A549 (cell line): ENCODE data around the gene UBAP1. TPM values are rescaled to one million over a fixed set of nuclear protein-coding genes. Genes with fewer than 3 reads are reported as not detected.

Source experiments
- ATAC-seq, 2 experiments: fragments of 200-7000 bp in 1 of 2; fragments of >200 bp in 1 of 2; cut with Nextera tagmentation in 1 of 2; cut with Tn5 transposase in 1 of 2; 3 replicates each; pipeline versions ENCODE4 v1.8.0 to v1.9.1; 2018 to 2020; ENCODE audit warnings: mild to moderate bottlenecking in 1 of 2, moderate library complexity in 1 of 2
- CTCF ChIA-PET: fragments of 300-600 bp; sonication (Branson Sonifier 250); formaldehyde crosslinking; extraction: SDS; loops from one replicate; lab custom pipeline; 2021; ENCODE audit warnings: antibody characterized with exemption, inconsistent platforms; lab: Yijun Ruan, JAX
- POLR2A ChIA-PET: fragments of 350-600 bp; formaldehyde crosslinking; extraction: SDS; loops from one replicate; lab custom pipeline; 2021; ENCODE audit warnings: antibody characterized with exemption, inconsistent platforms; lab: Yijun Ruan, JAX
- DNase-seq, 2 experiments: peaks; one replicate each; pipeline versions ENCODE4 v3.0.0 to v3.0.0-alpha.2; 2011 to 2016; ENCODE audit warnings: low read depth in 1 of 2, low spot score in 1 of 2
- FAIRE-seq: peaks from 2 replicates; lab custom pipeline; 2011; peaks lifted over from hg19 to GRCh38; lab: Jason Lieb, UNC
- H3K27ac ChIP-seq, 2 experiments: fragments of >200 bp; sonication (Bioruptor Twin); formaldehyde crosslinking; 3 replicates each; pipeline ENCODE4 v1.5.1; 2016 to 2017
- H3K4me1 ChIP-seq: fragments of >200 bp; sonication (Bioruptor Twin); formaldehyde crosslinking; 3 replicates; pipeline ENCODE4 v1.6.1; 2016
- H3K4me2 ChIP-seq: fragments of >200 bp; sonication (Bioruptor Twin); formaldehyde crosslinking; 3 replicates; pipeline ENCODE4 v1.6.1; 2016
- H3K4me3 ChIP-seq: fragments of >200 bp; sonication (Bioruptor Twin); formaldehyde crosslinking; 3 replicates; pipeline ENCODE4 v1.5.1; 2016
- H3K9me3 ChIP-seq: fragments of >200 bp; sonication (Bioruptor Twin); formaldehyde crosslinking; 3 replicates; pipeline ENCODE4 v1.6.1; 2016
- CBX2 ChIP-seq: fragments of 200-600 bp; sonication (generic); IDR thresholded peaks from 2 replicates; pipeline ENCODE4 v1.6.1; 2016; ENCODE audit warnings: low read depth, mild to moderate bottlenecking, borderline replicate concordance
- EHF ChIP-seq: fragments of 250-450 bp; sonication (Bioruptor Pico); IDR thresholded peaks from 2 replicates; pipeline ENCODE4 v1.5.0; 2020; ENCODE audit warnings: mild to moderate bottlenecking
- EHMT2 ChIP-seq: fragments of 200-600 bp; sonication (generic); IDR thresholded peaks from 2 replicates; pipeline ENCODE4 v1.6.1; 2016; ENCODE audit warnings: antibody characterized with exemption, low read depth, mild to moderate bottlenecking, moderate library complexity
- EP300 ChIP-seq, 2 experiments: fragments of >200 bp; sonication (Bioruptor Twin); formaldehyde crosslinking; IDR thresholded peaks; 2 replicates in 1 of 2; 3 replicates in 1 of 2; pipeline ENCODE4 v1.6.1; 2016 to 2017
- FOSB ChIP-seq: fragments of 250-450 bp; sonication (Bioruptor Pico); IDR thresholded peaks from 2 replicates; pipeline ENCODE4 v1.5.0; 2020; ENCODE audit warnings: mild to moderate bottlenecking, moderate library complexity
- GATA3 ChIP-seq: IDR thresholded peaks from 2 replicates; pipeline ENCODE4 v1.6.1; 2012; ENCODE audit warnings: borderline replicate concordance
- HDAC2 ChIP-seq: fragments of 200-600 bp; sonication (generic); IDR thresholded peaks from 2 replicates; pipeline ENCODE4 v1.6.1; 2016
- HOXA7 ChIP-seq: fragments of 250-450 bp; sonication (Bioruptor Pico); IDR thresholded peaks from 2 replicates; pipeline ENCODE4 v1.5.0; 2020; ENCODE audit warnings: mild to moderate bottlenecking, moderate library complexity
- HOXB13 ChIP-seq: fragments of 250-450 bp; sonication (Bioruptor Pico); IDR thresholded peaks from 2 replicates; pipeline ENCODE4 v1.5.0; 2020; ENCODE audit warnings: low read depth, mild to moderate bottlenecking, moderate library complexity
- JUN ChIP-seq, 2 experiments: fragments of >200 bp; sonication (Bioruptor Twin); formaldehyde crosslinking; IDR thresholded peaks; 2 replicates in 1 of 2; 3 replicates in 1 of 2; pipeline ENCODE4 v1.6.1; 2016 to 2017
- JUNB ChIP-seq: fragments of >200 bp; sonication (Bioruptor Twin); formaldehyde crosslinking; IDR thresholded peaks from 2 replicates; pipeline ENCODE4 v1.6.1; 2016
- MAZ ChIP-seq: fragments of 150-350 bp; IDR thresholded peaks from 2 replicates; pipeline ENCODE4 v1.6.1; 2014; ENCODE audit warnings: antibody characterized with exemption, low read depth, low read length, borderline replicate concordance
- PHF8 ChIP-seq: fragments of 200-600 bp; sonication (generic); IDR thresholded peaks from 2 replicates; pipeline ENCODE4 v1.6.1; 2016; ENCODE audit warnings: low read depth, mild to moderate bottlenecking, antibody characterized with exemption, moderate library complexity, borderline replicate concordance
- RAD21 ChIP-seq, 2 experiments: fragments of >200 bp in 1 of 2; sonication (Bioruptor Twin) in 1 of 2; formaldehyde crosslinking in 1 of 2; IDR thresholded peaks in 1 of 2; conservative IDR thresholded peaks in 1 of 2; 2 replicates in 1 of 2; 3 replicates in 1 of 2; pipeline ENCODE4 v1.6.1; 2012 to 2018; ENCODE audit warnings: inconsistent platforms in 1 of 2
- RCOR1 ChIP-seq: fragments of 150-350 bp; IDR thresholded peaks from 2 replicates; pipeline ENCODE4 v1.6.1; 2014; ENCODE audit warnings: antibody characterized with exemption, low read length, low read depth
- RFX5 ChIP-seq: fragments of 450-650 bp; IDR thresholded peaks from 2 replicates; pipeline ENCODE4 v1.7.1; 2014; ENCODE audit warnings: antibody characterized with exemption, mild to moderate bottlenecking, moderate library complexity
- SMC3 ChIP-seq: fragments of >200 bp; sonication (Bioruptor Twin); formaldehyde crosslinking; IDR thresholded peaks from 3 replicates; pipeline ENCODE4 v1.6.1; 2018; ENCODE audit warnings: inconsistent platforms
- SREBF2 ChIP-seq: fragments of 450-650 bp; IDR thresholded peaks from 2 replicates; pipeline ENCODE4 v1.6.1; 2014; ENCODE audit warnings: mild to moderate bottlenecking, moderate library complexity
- ZSCAN20 ChIP-seq: fragments of 250-450 bp; sonication (Bioruptor Pico); IDR thresholded peaks from 2 replicates; pipeline ENCODE4 v1.8.0; 2022; ENCODE audit warnings: mild to moderate bottlenecking, moderate library complexity
- WGBS: methylation state at CpG from one replicate; pipeline ENCODE4 v1.1.6; 2017; ENCODE audit errors: missing lambda C conversion rate; 5-methylcytosine and 5-hydroxymethylcytosine counted together
- polyA plus RNA-seq, 4 experiments: library from polyadenylated mRNA; depleted of rRNA in 3 of 4; stranded (reverse); fragments of >200 nt; fragmentation: RNase III in 1 of 4; extraction: RNeasy Plus Mini Kit Qiagen cat#74134 plus additional on column Dnase treatment in 1 of 4; gene quantifications; 2 replicates in 3 of 4; 3 replicates in 1 of 4; pipeline ENCODE4 v1.2.3, GENCODE V29; 2011 to 2017
- TF ChIP-seq, protein P1 (sequence below): fragments of 200-600 bp; sonication (generic); IDR thresholded peaks from 2 replicates; pipeline ENCODE4 v1.6.1; 2016; ENCODE audit warnings: antibody characterized with exemption, mild to moderate bottlenecking, moderate library complexity
- TF ChIP-seq, protein P2 (sequence below): fragments of 250-450 bp; sonication (Bioruptor Pico); IDR thresholded peaks from 2 replicates; pipeline ENCODE4 v1.5.0; 2020; ENCODE audit warnings: low read depth, mild to moderate bottlenecking, moderate library complexity
- TF ChIP-seq, protein P3 (sequence below): fragments of >200 bp; sonication (Bioruptor Twin); formaldehyde crosslinking; IDR thresholded peaks from 2 replicates; pipeline ENCODE4 v1.6.1; 2016
- TF ChIP-seq, protein P4 (sequence below): fragments of 150-350 bp; IDR thresholded peaks from 2 replicates; pipeline ENCODE4 v1.6.1; 2014; ENCODE audit warnings: low read depth, mild to moderate bottlenecking, low read length
- TF ChIP-seq, protein P5 (sequence below): fragments of >200 bp; sonication (Bioruptor Twin); formaldehyde crosslinking; IDR thresholded peaks from 3 replicates; pipeline ENCODE4 v1.5.1; 2016

Gene UBAP1
- polyA plus RNA-seq, 2 of the 4 experiments (the other 2 are of a cell fraction): 38.5 to 73.1 TPM

DNA sequence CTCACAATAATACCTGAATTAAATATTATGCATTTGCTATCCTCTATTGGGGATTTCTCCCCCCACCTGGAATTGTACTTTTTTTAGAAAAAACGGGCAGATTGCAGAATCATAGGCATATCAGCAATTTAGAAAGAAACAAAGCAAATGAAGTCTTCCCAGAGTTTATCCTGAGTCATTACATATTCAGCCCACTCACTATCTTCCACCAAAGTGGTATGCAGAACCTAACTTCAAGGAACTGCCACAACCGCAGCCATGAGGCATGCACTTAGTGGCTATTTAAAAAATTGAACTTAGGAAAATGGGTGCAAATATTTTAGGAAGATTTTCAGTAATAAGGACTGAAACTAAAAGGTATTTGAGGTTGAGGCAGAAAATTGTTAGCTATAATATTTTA, 48.6 kb downstream of the UBAP1 start (continued):
- TF ChIP-seq, protein P1, sequence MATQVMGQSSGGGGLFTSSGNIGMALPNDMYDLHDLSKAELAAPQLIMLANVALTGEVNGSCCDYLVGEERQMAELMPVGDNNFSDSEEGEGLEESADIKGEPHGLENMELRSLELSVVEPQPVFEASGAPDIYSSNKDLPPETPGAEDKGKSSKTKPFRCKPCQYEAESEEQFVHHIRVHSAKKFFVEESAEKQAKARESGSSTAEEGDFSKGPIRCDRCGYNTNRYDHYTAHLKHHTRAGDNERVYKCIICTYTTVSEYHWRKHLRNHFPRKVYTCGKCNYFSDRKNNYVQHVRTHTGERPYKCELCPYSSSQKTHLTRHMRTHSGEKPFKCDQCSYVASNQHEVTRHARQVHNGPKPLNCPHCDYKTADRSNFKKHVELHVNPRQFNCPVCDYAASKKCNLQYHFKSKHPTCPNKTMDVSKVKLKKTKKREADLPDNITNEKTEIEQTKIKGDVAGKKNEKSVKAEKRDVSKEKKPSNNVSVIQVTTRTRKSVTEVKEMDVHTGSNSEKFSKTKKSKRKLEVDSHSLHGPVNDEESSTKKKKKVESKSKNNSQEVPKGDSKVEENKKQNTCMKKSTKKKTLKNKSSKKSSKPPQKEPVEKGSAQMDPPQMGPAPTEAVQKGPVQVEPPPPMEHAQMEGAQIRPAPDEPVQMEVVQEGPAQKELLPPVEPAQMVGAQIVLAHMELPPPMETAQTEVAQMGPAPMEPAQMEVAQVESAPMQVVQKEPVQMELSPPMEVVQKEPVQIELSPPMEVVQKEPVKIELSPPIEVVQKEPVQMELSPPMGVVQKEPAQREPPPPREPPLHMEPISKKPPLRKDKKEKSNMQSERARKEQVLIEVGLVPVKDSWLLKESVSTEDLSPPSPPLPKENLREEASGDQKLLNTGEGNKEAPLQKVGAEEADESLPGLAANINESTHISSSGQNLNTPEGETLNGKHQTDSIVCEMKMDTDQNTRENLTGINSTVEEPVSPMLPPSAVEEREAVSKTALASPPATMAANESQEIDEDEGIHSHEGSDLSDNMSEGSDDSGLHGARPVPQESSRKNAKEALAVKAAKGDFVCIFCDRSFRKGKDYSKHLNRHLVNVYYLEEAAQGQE: no peak
- TF ChIP-seq JUN (IDR thresholded peaks at IDR 0.05) (no peak), EHMT2 (no peak), RFX5 (no peak), CBX2 (no peak), MAZ (no peak), PHF8 (no peak), HDAC2 (no peak), EHF (no peak), RAD21 (conservative IDR thresholded peaks at IDR 0.05 in 1 of 2, IDR thresholded peaks at IDR 0.05 in 1 of 2) (no peak)
- TF ChIP-seq, protein P2, sequence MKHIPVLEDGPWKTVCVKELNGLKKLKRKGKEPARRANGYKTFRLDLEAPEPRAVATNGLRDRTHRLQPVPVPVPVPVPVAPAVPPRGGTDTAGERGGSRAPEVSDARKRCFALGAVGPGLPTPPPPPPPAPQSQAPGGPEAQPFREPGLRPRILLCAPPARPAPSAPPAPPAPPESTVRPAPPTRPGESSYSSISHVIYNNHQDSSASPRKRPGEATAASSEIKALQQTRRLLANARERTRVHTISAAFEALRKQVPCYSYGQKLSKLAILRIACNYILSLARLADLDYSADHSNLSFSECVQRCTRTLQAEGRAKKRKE (CRISPR knock-in tag): no peak
- TF ChIP-seq, protein P3, sequence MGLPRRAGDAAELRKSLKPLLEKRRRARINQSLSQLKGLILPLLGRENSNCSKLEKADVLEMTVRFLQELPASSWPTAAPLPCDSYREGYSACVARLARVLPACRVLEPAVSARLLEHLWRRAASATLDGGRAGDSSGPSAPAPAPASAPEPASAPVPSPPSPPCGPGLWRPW: no peak

DNA sequence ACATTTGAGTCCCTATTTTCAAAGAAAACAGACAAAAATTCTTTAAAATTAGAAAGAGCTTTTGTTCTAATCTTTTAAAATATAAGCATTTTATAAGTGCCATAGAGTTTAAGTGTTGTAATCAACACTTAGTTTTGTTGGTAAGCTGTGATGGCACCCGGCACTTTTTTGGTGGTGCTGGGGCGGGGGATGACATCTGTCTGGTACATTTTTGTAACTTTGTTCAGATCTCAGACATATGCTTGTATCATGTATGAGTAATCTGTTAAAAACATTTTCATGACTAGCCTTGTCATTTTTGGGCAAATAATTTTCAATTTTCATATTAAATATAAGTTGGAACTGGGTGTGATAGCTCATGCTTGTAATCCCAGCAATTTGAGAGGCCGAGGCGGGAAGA, 51.7 kb downstream of the UBAP1 start:
- POLR2A ChIA-PET: no interaction called here
- 94% methylated on average over 4 of the region's 4 CpGs for WGBS
- no peak overlapping the region for H3K4me3 ChIP-seq
- TF ChIP-seq, protein P4, sequence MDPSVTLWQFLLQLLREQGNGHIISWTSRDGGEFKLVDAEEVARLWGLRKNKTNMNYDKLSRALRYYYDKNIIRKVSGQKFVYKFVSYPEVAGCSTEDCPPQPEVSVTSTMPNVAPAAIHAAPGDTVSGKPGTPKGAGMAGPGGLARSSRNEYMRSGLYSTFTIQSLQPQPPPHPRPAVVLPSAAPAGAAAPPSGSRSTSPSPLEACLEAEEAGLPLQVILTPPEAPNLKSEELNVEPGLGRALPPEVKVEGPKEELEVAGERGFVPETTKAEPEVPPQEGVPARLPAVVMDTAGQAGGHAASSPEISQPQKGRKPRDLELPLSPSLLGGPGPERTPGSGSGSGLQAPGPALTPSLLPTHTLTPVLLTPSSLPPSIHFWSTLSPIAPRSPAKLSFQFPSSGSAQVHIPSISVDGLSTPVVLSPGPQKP: no peak
- TF ChIP-seq ZSCAN20 (CRISPR knock-in tag) (no peak), CBX2 (no peak), HOXA7 (CRISPR knock-in tag) (no peak), SMC3 (no peak), JUN (IDR thresholded peaks at IDR 0.05) (no peak), RCOR1 (no peak), GATA3 (no peak), RAD21 (conservative IDR thresholded peaks at IDR 0.05 in 1 of 2, IDR thresholded peaks at IDR 0.05 in 1 of 2) (no peak), SREBF2 (no peak), JUNB (no peak), HOXB13 (CRISPR knock-in tag) (no peak), EP300 (IDR thresholded peaks at IDR 0.05) (no peak), FOSB (CRISPR knock-in tag) (no peak)
- TF ChIP-seq, protein P5, sequence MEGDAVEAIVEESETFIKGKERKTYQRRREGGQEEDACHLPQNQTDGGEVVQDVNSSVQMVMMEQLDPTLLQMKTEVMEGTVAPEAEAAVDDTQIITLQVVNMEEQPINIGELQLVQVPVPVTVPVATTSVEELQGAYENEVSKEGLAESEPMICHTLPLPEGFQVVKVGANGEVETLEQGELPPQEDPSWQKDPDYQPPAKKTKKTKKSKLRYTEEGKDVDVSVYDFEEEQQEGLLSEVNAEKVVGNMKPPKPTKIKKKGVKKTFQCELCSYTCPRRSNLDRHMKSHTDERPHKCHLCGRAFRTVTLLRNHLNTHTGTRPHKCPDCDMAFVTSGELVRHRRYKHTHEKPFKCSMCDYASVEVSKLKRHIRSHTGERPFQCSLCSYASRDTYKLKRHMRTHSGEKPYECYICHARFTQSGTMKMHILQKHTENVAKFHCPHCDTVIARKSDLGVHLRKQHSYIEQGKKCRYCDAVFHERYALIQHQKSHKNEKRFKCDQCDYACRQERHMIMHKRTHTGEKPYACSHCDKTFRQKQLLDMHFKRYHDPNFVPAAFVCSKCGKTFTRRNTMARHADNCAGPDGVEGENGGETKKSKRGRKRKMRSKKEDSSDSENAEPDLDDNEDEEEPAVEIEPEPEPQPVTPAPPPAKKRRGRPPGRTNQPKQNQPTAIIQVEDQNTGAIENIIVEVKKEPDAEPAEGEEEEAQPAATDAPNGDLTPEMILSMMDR: no peak
- TF ChIP-seq, protein P1: no peak
- H3K4me1 ChIP-seq: peaks cover 9% of the 10 kb centered on the region; the same call in 2 of the 3 replicates
- H3K27ac ChIP-seq: no peak overlapping the region
- no peak for DNase-seq
- no peak for ATAC-seq
- no peak for FAIRE-seq
- CTCF ChIA-PET: interaction anchor here (0.8 to 9.8 kb wide), 6 partner anchors 10 to 157 kb away, joined by 3 to 71 read pairs (median 4); no protein-coding TSS in a partner anchor
- H3K9me3 ChIP-seq: no peaks in the 10 kb centered on the region
- no peak overlapping the region for H3K4me2 ChIP-seq
